Stimulated activated naive CD8-positive, alpha-beta T cell treated with anti-CD3 and anti-CD28 coated beads, Interleukin-15, Interleukin-2, amounts not matched to agents 100 U/mL and 50 U/mL, for 24 hours (primary cell): ENCODE results near the gene MTMR11.
A peak's percentile ranks its signal among the peaks of the same experiment; 100 is the strongest.
"Not testable (repeated sequence)": the region's sequence is repeated elsewhere in the genome, so short reads cannot be mapped to it uniquely, and the experiment has no call there.

Experiments
- ATAC-seq: fragments of 150-1000 bp; cut with Tn5 transposase; one replicate; pipeline ENCODE4 v1.10.0; 2021
- DNase-seq: peaks from one replicate; pipeline ENCODE4 v3.0.0; 2021

MTMR11 gene

DNA sequence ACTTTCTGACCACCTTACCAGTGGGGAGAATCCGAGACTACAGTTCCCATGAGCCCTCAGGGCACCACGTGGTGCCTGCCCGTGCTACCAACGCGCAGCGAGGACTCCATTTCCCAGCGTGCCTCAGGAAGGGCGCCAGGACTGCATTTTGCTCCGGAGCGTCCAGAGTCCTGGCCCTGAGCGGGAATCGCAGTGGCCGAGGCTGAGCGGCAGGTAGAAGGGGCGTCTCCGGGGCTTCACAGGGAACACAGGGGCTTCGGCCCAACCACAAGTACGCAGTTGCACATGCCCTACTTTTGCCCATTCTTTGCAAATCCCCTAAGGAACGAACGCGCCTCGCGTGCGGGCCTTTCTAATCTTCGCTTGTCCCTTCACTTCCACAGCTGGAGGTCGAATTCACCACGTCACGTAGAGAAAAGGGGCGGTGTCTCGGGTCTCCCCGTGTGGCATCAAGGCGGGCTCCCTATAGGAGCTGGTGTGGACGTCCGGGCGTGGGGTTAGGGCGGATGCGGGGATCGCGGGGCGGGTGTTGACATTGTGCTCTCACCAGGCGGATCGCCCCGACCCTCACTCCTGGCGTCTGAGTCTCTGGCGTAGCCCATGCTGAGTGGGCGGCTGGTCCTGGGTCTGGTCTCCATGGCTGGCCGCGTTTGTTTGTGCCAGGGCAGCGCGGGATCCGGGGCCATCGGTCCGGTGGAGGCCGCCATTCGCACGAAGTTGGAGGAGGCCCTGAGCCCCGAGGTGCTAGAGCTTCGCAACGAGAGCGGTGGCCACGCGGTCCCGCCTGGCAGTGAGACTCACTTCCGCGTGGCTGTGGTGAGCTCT, 37.0 kb downstream of the MTMR11 start, which contains the start of gene BOLA1:
Gene BOLA1 (plus strand): TSS at position 109 of the 825 bp plus-strand sequence. CDS start 492 bp downstream, at position 601.
- ATAC-seq (peak; percentile 99), DNase-seq (peak; percentile 84)

DNA sequence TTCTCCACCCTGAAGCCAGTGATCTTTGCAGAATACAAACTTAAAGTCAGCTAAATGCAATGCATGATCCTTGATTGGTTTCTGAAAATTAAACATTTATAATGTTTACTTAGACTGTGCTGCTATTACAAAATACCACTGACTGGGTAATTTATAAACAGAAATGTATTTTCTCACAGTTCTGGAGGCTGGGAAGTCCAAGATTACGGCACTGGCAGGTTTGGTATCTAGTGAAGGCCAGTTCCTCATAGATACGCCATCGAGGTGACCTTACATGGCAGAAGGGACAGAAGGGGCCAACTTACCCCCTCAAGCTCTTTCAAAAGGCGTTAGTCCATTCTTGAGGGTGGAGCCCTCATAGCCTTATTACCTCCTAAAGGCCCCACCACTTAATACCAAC, 40.1 kb downstream of the MTMR11 start:
- ATAC-seq = no peak
- no peak for DNase-seq

DNA sequence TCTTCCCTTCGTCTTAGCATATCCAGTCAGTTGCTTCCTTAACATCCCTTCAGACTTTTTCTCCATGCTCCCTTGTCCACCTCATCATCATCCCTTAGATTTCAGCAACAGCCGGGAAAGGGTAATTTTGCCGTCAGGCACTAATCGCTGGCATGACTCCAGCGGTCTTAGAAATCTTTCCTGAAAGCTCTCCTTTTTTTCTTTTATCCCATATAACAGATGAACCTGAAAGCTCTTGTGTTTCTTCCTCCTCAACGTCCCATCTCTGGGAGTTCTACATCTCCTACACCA, 47.7 kb downstream of the MTMR11 start:
- DNase-seq (no peak), ATAC-seq (no peak)

DNA sequence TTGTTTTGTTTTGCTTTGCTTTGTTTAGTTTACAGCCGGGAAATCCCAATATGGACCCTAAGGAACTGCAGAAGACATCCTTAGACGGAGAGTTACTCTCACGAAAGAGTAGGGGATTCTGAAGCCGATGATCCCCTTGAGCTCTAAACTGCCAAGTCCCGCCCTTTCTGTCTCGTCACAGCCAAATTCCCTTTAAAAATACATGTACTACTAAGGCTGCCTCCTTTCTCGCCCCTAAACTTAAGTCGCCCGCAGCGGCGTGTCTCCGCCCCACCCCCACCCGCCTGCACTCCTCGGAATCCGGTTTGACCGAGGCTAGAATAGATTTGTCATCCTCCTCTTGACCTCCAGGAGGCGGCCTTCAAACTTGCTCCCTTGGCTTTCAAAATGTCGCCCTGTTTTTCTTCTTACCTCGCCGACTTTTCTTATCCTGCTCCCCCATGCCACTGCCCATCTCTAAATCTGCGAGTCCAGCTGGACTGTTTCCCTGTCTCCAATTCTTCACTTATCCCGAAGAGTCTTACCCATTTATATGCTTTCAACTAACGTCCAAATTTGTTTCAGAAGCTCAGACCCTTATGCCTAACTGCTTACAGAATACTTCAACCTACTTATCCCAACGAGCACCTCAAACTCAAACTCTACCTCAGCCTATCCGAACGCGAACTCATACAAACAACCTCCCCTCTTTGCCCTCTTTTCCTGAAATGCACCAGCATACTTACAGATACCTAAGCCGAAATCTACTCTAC, 48.3 kb downstream of the MTMR11 start:
- DNase-seq (peak; percentile 87), ATAC-seq (peak; percentile 31)

DNA sequence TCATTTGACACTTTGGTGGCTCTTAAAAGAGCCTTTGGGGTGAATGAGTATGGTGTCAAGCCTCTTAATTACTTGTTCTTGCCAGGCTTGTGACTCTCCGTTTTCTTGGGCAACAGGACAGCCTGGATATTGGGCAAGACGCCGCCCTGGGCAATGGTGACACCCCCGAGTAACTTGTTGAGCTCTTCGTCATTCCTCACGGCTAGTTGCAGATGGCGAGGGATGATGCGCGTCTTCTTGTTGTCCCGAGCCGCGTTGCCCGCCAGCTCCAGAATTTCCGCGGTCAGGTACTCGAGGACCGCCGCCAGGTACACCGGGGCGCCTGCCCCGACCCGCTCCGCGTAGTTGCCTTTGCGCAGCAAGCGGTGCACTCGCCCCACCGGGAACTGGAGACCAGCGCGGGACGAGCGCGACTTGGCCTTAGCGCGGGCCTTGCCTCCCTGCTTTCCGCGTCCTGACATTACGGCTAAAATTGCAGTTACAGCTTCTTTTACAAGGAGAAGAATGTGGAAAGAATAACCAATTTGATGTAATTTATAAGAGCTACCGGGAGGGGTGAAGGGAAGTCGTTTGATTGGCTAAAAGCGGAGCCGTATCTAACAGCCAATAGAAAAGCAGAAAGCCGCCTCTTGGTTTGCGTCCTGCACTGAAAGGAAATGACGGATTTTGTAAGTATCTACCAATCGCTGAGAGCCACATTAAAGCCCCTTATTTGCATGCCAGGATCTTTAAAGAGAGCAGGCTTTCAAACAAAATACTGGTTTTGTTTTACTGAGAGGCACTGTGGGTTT, 49.0 kb downstream of the MTMR11 start:
- DNase-seq (peak; percentile 74), ATAC-seq (peak; percentile 55)

- ATAC-seq, DNase-seq: not testable (repeated sequence)
Observed at GRCh38 chr1:149887196-149887455, 49.6 kb downstream of the MTMR11 start.

DNA sequence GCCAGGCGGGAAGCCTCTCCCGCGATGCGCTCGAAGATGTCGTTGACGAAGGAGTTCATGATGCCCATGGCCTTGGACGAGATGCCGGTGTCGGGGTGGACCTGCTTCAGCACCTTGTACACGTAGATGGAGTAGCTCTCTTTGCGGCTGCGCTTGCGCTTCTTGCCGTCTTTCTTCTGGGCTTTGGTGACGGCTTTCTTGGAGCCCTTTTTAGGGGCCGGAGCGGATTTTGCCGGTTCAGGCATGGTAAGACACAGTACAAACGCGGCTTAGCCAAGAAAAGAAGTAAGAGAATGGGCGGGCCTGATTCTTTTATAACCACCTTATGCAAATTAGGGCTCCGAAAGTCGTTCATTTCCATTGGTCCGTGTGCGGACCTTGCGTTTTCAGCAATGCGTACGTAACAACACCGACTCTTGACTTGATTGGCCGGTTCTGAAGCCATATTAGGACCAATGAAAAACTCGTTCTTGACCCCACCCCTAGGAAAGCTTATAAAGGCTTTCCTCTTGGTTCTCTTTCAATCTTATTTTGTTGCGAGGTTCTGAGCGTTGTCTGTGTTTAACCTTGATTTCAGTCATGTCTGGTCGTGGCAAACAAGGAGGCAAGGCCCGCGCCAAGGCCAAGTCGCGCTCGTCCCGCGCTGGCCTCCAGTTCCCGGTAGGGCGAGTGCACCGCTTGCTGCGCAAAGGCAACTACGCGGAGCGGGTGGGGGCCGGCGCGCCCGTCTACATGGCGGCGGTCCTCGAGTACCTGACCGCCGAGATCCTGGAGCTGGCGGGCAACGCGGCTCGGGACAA, 50.1 kb downstream of the MTMR11 start:
- peak; percentile 64 for ATAC-seq
- DNase-seq = peak; percentile 86

- not testable (repeated sequence) for DNase-seq, ATAC-seq
Observed at GRCh38 chr1:149886121-149886395, 50.6 kb downstream of the MTMR11 start.

DNA sequence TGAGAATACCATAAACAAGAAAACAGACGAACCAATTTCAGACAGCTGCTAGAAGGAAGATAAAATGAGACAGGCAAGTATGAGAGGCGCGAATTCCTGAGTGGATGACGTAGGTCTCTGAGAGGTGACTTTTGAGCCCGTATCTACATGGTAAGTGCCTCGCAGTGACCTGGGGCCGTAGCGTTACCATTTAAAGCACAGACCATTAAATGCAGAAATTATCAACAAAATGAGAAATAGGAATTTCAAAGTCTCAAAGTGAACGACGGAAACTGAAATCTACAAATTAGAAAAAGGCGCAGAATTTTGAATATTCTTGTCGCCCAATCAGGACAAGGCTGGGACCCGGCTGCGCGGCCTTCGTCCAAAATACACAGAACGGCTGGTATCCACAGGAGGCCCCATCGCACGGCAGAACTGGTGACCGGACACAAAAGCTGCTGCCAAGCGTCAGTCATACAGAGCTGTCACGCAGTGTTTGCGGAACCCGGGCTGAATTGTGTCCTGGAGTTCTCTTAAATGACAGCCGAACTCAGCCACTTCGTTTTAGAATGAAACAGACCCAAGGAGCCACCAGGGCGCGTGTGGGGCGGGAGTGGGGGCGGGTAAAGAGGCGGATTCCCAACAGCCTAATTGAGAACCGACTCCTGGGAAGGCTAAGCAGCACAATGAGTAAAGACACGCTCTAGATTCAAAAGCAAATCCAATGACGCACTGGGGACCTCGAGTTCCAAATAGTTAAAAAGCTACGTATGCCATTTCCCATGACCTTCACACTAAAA, 51.1 kb downstream of the MTMR11 start:
- DNase-seq (peak; percentile 77), ATAC-seq (peak; percentile 7)

- DNase-seq = no peak
- no peak for ATAC-seq
Observed at GRCh38 chr1:149884433-149885338, 52.0 kb downstream of the MTMR11 start.

GRCh38 chr1:149883598-149884247, 53.0 kb downstream of the MTMR11 start:
- ATAC-seq (no peak), DNase-seq (no peak)

DNA sequence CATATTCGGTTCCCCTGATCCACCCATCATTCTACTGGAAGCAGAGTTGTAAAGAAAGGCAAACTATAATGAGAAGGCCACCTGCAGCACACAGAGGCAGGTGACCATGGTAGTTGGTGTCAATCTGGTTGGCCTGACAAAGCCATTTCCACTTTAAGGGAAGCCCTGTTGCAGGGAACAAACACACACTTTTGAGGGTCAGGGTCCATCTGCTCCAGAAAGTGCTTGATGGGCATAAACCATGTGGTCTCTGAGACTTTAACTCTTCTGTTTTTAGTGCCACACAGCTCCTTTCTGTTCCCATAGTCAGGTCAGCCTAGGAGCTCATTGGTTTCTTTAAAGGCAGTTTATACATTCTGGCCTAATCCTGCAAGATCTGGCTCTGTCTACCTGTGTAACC, 54.8 kb downstream of the MTMR11 start:
- no peak for DNase-seq
- no peak for ATAC-seq

DNA sequence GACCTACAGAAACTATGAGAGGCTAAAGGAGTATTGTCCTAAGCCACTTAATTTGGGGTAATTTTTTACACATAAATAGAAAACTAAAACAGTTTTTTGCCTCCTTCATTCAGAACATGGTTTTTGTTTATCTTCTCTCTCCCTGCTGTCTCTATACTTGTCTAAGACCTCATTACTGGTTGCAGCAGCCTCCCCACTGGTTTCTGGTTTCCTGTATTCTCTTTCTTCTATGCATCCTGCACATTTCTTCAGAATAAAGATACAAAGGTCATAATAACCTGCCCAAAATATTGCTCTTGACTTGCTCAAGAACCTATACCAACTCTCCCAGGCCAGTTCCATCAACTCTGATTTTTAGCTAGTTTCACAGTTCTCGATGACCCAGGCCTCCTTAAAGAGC, 57.1 kb downstream of the MTMR11 start:
- DNase-seq (no peak), ATAC-seq (peak; percentile 30)
